Immature natural killer cell (primary cell): ENCODE measurements around the gene LRRC8C. TPM values are rescaled to one million over a fixed set of nuclear protein-coding genes. Genes with fewer than 3 reads are reported as not detected.
A peak's percentile ranks its signal among the peaks of the same experiment; 100 is the strongest.
"Not testable (repeated sequence)": the region's sequence is repeated elsewhere in the genome, so short reads cannot be mapped to it uniquely, and the experiment has no call there.

Experiments used
- DNase-seq, 3 donors: peaks; one replicate each; pipeline ENCODE4 v3.0.0; 2022; ENCODE audit warnings: mixed read lengths in 1 of 3
- H3K27ac Mint-ChIP-seq, 6 donors: one replicate each; pipeline ENCODE4 v1.8.0; 2020; ENCODE audit warnings: mixed read lengths in 6 of 6, mild to moderate bottlenecking in 5 of 6, inconsistent platforms in 4 of 6, moderate library complexity in 3 of 6
- H3K27me3 Mint-ChIP-seq, 3 donors: one replicate each; pipeline ENCODE4 v1.8.0; 2020 to 2021; ENCODE audit warnings: low read depth in 3 of 3, mild to moderate bottlenecking in 3 of 3, mixed read lengths in 3 of 3, moderate library complexity in 3 of 3, inconsistent platforms in 1 of 3
- H3K36me3 Mint-ChIP-seq, 3 donors: one replicate each; pipeline ENCODE4 v1.8.0; 2020; ENCODE audit warnings: mixed read lengths in 3 of 3, inconsistent platforms in 2 of 3, mild to moderate bottlenecking in 2 of 3
- H3K4me1 Mint-ChIP-seq, 2 donors: one replicate each; pipeline ENCODE4 v1.8.0; 2020; ENCODE audit warnings: inconsistent platforms in 2 of 2, mild to moderate bottlenecking in 2 of 2, mixed read lengths in 2 of 2, moderate library complexity in 1 of 2
- H3K4me3 Mint-ChIP-seq, 5 donors: one replicate each; pipeline ENCODE4 v1.8.0; 2020; ENCODE audit warnings: mild to moderate bottlenecking in 5 of 5, mixed read lengths in 5 of 5, inconsistent platforms in 3 of 5, moderate library complexity in 3 of 5
- H3K9me3 Mint-ChIP-seq, 6 donors: one replicate each; pipeline ENCODE4 v1.8.0; 2020; ENCODE audit warnings: mild to moderate bottlenecking in 6 of 6, mixed read lengths in 6 of 6, inconsistent platforms in 4 of 6, moderate library complexity in 3 of 6
- polyA plus RNA-seq, 3 donors: library from polyadenylated mRNA; unstranded; fragments of 300-500 nt; fragmentation: Illumina TruSeq; gene quantifications; one replicate each; pipeline ENCODE4 v1.2.3, GENCODE V29; 2021

Gene LRRC8C
- polyA plus RNA-seq = 1 to 10 TPM; 3.5 to 7.3 (median 4.1) TPM

DNA sequence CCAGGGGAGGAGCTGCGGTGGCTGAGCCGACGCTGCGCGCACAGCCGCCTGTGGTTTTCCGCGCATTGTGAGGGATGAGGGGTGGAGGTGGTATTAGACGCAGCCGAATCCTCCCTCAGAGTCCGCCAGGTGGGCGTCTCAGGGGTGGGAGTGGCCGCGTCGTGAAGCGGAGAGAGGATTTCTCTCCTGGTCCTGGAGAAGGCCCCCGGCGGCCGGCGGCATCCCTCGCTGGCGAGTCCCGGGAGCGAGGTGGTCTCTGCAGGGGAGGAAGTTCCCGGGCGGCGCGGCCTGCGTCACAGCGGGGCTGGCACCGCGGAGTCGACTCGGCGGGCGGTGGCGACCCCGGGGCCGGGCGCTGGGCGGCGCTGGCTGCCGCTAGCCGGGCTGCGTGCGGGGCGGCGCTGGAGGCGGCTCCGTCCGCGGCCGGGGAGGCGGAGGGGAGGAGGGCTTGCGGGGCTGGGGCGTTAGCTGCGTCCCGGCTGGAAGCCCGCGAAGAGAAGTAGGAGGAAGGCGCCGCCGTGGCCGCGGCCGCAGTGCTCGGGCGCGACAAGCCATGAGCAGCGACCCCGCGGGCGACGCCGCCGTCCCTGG, at the start of gene LRRC8C:
Gene LRRC8C (plus strand): TSS at position 464 of the 591 bp plus-strand sequence. CDS start 53,354 bp downstream, outside the sequence.
- Mint-ChIP-seq H3K27me3 (peaks cover 4 to 18% (median 6%) of the 10 kb centered on the region in 3 donors), H3K4me1 (peaks cover 49 to 72% of the 10 kb centered on the region in 2 donors), H3K36me3 (peaks cover 0 to 4% (median 0%) of the 10 kb centered on the region in 3 donors), H3K4me3 (peak within 1 kb of the TSS; percentile 91 to 96 (median 96)), H3K27ac (peak within 1 kb of the TSS; percentile 92 to 98 (median 96)), H3K9me3 (no peaks in the 10 kb centered on the region)
- peak; percentile 90 to 92 (median 91) for DNase-seq

- Mint-ChIP-seq H3K4me3 (no peak overlapping the region), H3K4me1 (no peaks in the 10 kb centered on the region), H3K27me3 (no peaks in the 10 kb centered on the region), H3K36me3 (peaks cover 18 to 36% (median 25%) of the 10 kb centered on the region in 3 donors), H3K27ac (no peak overlapping the region), H3K9me3 (no peaks in the 10 kb centered on the region)
- DNase-seq = no peak
Observed at GRCh38 chr1:89584211-89584610, 48.7 kb upstream of the LRRC8C start.

GRCh38 chr1:89584781-89585180, 48.1 kb upstream of the LRRC8C start:
- DNase-seq = no peak
- H3K4me1 Mint-ChIP-seq = no peaks in the 10 kb centered on the region
- H3K36me3 Mint-ChIP-seq = peaks cover 18 to 35% (median 25%) of the 10 kb centered on the region in 3 donors
- no peak overlapping the region for H3K4me3 Mint-ChIP-seq
- no peaks in the 10 kb centered on the region for H3K27me3 Mint-ChIP-seq
- H3K27ac Mint-ChIP-seq = no peak overlapping the region
- no peaks in the 10 kb centered on the region for H3K9me3 Mint-ChIP-seq

GRCh38 chr1:89587729-89588161, 45.2 kb upstream of the LRRC8C start:
- no peak for DNase-seq
- no peaks in the 10 kb centered on the region for H3K9me3 Mint-ChIP-seq
- no peaks in the 10 kb centered on the region for H3K27me3 Mint-ChIP-seq
- H3K4me3 Mint-ChIP-seq = no peak overlapping the region
- H3K4me1 Mint-ChIP-seq = no peaks in the 10 kb centered on the region
- no peak overlapping the region for H3K27ac Mint-ChIP-seq
- peaks cover 16 to 29% (median 18%) of the 10 kb centered on the region in 3 donors for H3K36me3 Mint-ChIP-seq

DNA sequence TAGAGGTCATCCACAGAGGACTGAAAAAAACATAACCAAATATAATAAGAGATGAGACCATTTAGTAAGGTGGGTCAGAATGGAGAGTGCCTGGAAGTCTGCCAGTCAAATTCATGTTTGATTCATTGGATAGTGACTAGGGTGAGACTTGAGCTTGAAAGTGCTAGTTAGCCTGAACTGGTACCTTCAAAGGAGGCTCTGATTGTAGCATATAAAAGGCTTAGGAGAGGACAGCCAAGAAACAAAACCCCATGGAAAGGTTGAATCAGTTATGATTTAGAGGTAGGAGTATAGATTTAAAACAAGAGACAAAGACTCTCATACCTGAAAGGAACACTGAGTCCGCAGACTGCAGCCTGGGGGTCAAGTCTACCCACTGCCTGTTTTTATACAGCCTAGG, 44.4 kb upstream of the LRRC8C start:
- H3K9me3 Mint-ChIP-seq = no peaks in the 10 kb centered on the region
- no peak for DNase-seq
- peaks cover 11 to 23% (median 18%) of the 10 kb centered on the region in 3 donors for H3K36me3 Mint-ChIP-seq
- no peak overlapping the region for H3K27ac Mint-ChIP-seq
- no peaks in the 10 kb centered on the region for H3K4me1 Mint-ChIP-seq
- H3K27me3 Mint-ChIP-seq = no peaks in the 10 kb centered on the region
- H3K4me3 Mint-ChIP-seq = no peak overlapping the region

- Mint-ChIP-seq H3K4me3 (no peak overlapping the region), H3K36me3 (peaks cover 4 to 15% (median 15%) of the 10 kb centered on the region in 3 donors), H3K9me3 (no peaks in the 10 kb centered on the region), H3K27me3 (no peaks in the 10 kb centered on the region), H3K4me1 (no peaks in the 10 kb centered on the region), H3K27ac (no peak overlapping the region)
- DNase-seq = no peak
Observed at GRCh38 chr1:89589515-89589914, 43.4 kb upstream of the LRRC8C start.

- Mint-ChIP-seq H3K4me1 (no peaks in the 10 kb centered on the region), H3K27ac (no peak overlapping the region), H3K27me3 (no peaks in the 10 kb centered on the region), H3K36me3 (peaks cover 0 to 11% (median 7%) of the 10 kb centered on the region in 3 donors), H3K9me3 (no peaks in the 10 kb centered on the region), H3K4me3 (no peak overlapping the region)
- no peak for DNase-seq
Observed at GRCh38 chr1:89590341-89591080, 42.4 kb upstream of the LRRC8C start.

GRCh38 chr1:89592861-89593302, 40.0 kb upstream of the LRRC8C start:
- H3K9me3 Mint-ChIP-seq, H3K27ac Mint-ChIP-seq, H3K27me3 Mint-ChIP-seq, H3K36me3 Mint-ChIP-seq, DNase-seq, H3K4me3 Mint-ChIP-seq, H3K4me1 Mint-ChIP-seq: not testable (repeated sequence)

GRCh38 chr1:89594096-89594740, 38.7 kb upstream of the LRRC8C start:
- no peak for DNase-seq
- Mint-ChIP-seq H3K27me3 (peaks cover 0 to 1% (median 0%) of the 10 kb centered on the region in 3 donors), H3K4me3 (no peak overlapping the region), H3K4me1 (no peaks in the 10 kb centered on the region), H3K9me3 (no peaks in the 10 kb centered on the region), H3K36me3 (peaks cover 0 to 6% (median 0%) of the 10 kb centered on the region in 3 donors), H3K27ac (no peak overlapping the region)

- DNase-seq = no peak
- no peak overlapping the region for H3K27ac Mint-ChIP-seq
- peaks cover 0 to 2% (median 0%) of the 10 kb centered on the region in 3 donors for H3K27me3 Mint-ChIP-seq
- peaks cover 0 to 6% (median 0%) of the 10 kb centered on the region in 3 donors for H3K36me3 Mint-ChIP-seq
- H3K9me3 Mint-ChIP-seq = no peaks in the 10 kb centered on the region
- H3K4me1 Mint-ChIP-seq = no peaks in the 10 kb centered on the region
- H3K4me3 Mint-ChIP-seq = no peak overlapping the region
Observed at GRCh38 chr1:89596698-89597097, 36.2 kb upstream of the LRRC8C start.

- DNase-seq = peak; percentile 20 to 37 (median 36)
- no peaks in the 10 kb centered on the region for H3K4me1 Mint-ChIP-seq
- H3K36me3 Mint-ChIP-seq = peaks cover 0 to 2% (median 0%) of the 10 kb centered on the region in 3 donors
- H3K27ac Mint-ChIP-seq = peak overlapping the region in 1 of 6 donors; percentile 53
- peaks cover 0 to 2% (median 0%) of the 10 kb centered on the region in 3 donors for H3K27me3 Mint-ChIP-seq
- H3K9me3 Mint-ChIP-seq = no peaks in the 10 kb centered on the region
- no peak overlapping the region for H3K4me3 Mint-ChIP-seq
Observed at GRCh38 chr1:89598450-89599331, 34.2 kb upstream of the LRRC8C start.

GRCh38 chr1:89599332-89599630, 33.6 kb upstream of the LRRC8C start:
- H3K9me3 Mint-ChIP-seq = no peaks in the 10 kb centered on the region
- no peaks in the 10 kb centered on the region for H3K4me1 Mint-ChIP-seq
- DNase-seq = no peak
- H3K27me3 Mint-ChIP-seq = peaks cover 0 to 2% (median 0%) of the 10 kb centered on the region in 3 donors
- H3K4me3 Mint-ChIP-seq = no peak overlapping the region
- H3K27ac Mint-ChIP-seq = no peak overlapping the region
- H3K36me3 Mint-ChIP-seq = no peaks in the 10 kb centered on the region

DNA sequence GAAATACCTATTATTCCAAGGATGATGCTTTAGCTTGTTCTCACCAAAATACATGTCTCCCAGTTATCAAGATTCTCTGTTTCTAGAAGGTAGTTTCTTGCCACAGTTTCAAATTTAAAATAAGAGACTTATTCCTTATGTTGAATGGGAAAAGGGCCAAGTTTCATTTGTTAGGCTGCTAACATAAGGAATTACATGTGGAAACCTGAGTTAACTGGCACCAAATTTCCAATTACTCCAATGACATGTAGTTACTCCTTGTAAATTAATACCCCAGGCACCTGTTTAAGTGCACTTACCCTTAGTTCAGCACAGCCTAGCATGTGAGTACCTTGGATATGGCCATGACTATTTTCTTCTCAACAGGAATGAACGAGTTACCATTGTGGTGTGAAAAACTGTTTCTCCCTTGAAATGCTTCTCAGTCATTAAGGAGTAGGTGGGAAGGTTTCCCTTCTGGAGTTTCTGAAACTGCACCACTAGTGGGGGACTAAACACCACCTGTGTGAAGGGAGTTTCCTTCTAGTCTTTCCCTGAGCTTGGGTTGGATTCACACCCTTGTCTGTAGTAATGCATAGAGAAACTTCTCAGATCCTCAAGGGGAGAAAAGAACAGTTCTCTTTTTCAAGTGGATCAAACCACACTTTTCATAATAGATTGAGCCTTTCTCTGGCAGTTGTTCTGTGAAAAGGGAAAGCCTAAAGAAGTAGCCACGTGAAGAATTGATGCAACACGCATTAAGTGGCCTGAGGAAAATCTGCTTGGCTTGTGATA, 32.3 kb upstream of the LRRC8C start:
- no peak overlapping the region for H3K27ac Mint-ChIP-seq
- peaks cover 0 to 2% (median 0%) of the 10 kb centered on the region in 3 donors for H3K27me3 Mint-ChIP-seq
- no peak for DNase-seq
- no peak overlapping the region for H3K4me3 Mint-ChIP-seq
- no peaks in the 10 kb centered on the region for H3K36me3 Mint-ChIP-seq
- peaks cover 2 to 3% of the 10 kb centered on the region in 2 donors for H3K4me1 Mint-ChIP-seq
- H3K9me3 Mint-ChIP-seq = no peaks in the 10 kb centered on the region
